Stomach (tissue), 9 donors: ENCODE measurements around the gene BSN. TPM values are rescaled to one million over a fixed set of nuclear protein-coding genes. Genes with fewer than 3 reads are reported as not detected.

ENCODE experiments used
- DNase-seq, 2 donors: peaks; one replicate each; pipeline versions ENCODE4 v3.0.0 to v3.0.0-alpha.2; 2013 to 2019
- H3K27ac ChIP-seq, 5 donors: fragments of 200-600 bp in 4 of 5; sonication (generic) in 4 of 5; one replicate each; pipeline ENCODE4 v1.5.1; 2013 to 2019; ENCODE audit warnings: mild to moderate bottlenecking in 1 of 5, moderate library complexity in 1 of 5
- H3K27me3 ChIP-seq, 3 donors: fragments of 200-600 bp; sonication (generic); one replicate each; pipeline ENCODE4 v1.5.1; 2017 to 2019; ENCODE audit warnings: mixed run types in 1 of 3
- H3K36me3 ChIP-seq, 4 donors: fragments of 200-600 bp; sonication (generic); 1 replicate in 3 of 4; 2 replicates in 1 of 4; pipeline ENCODE4 v1.5.1; 2016 to 2019
- H3K4me1 ChIP-seq, 4 donors: fragments of 200-600 bp; sonication (generic); one replicate each; pipeline ENCODE4 v1.5.1; 2016 to 2019
- H3K4me3 ChIP-seq, 4 donors: fragments of 200-600 bp; sonication (generic) in 3 of 4; one replicate each; pipeline ENCODE4 v1.5.1; 2016 to 2019; ENCODE audit warnings: mild to moderate bottlenecking in 1 of 4
- H3K9me3 ChIP-seq, 4 donors: fragments of 200-600 bp; sonication (generic); one replicate each; pipeline ENCODE4 v1.5.1; 2016 to 2019
- EP300 ChIP-seq: sonication (generic); formaldehyde crosslinking; IDR thresholded peaks from one replicate; pipeline ENCODE4 v1.6.1; 2017; ENCODE audit warnings: antibody characterized with exemption
- POLR2A ChIP-seq, 4 donors: fragments of 450-650 bp; IDR thresholded peaks; one replicate each; pipeline ENCODE4 v1.6.1; 2016; ENCODE audit warnings: antibody characterized with exemption in 4 of 4, control low read depth in 2 of 4, mild to moderate bottlenecking in 1 of 4, moderate library complexity in 1 of 4
- POLR2AphosphoS5 ChIP-seq, 3 donors: sonication (generic); formaldehyde crosslinking; IDR thresholded peaks; one replicate each; pipeline ENCODE4 v1.6.1; 2016; ENCODE audit warnings: antibody characterized with exemption in 3 of 3
- WGBS, 5 donors: extraction: QIAGEN DNeasy Blood & Tissue Kit in 3 of 5; methylation state at CpG; one replicate each; pipeline versions ENCODE4 v1.1.5 to v1.1.7; 2013 to 2018; 5-methylcytosine and 5-hydroxymethylcytosine counted together
- intact Hi-C: fragments of 100-400 bp; cut with DNase I; formaldehyde crosslinking; loops from one replicate; pipeline ENCODE4 v1.15.1; 2023; ENCODE audit warnings: low total_unique reads
- polyA plus RNA-seq, 3 donors: library from polyadenylated mRNA; stranded (reverse); fragments of 200-250 nt; gene quantifications; one replicate each; pipeline ENCODE4 v1.2.3, GENCODE V29; 2013
- total RNA-seq, 5 donors: library from RNA; depleted of rRNA; stranded (reverse); fragments of >200 nt; gene quantifications; one replicate each; pipeline versions ENCODE4 v1.1.0 to v1.2.3, GENCODE V29; 2014 to 2016
- TF ChIP-seq, protein P1 (sequence below), 7 experiments: fragments of 450-650 bp in 4 of 7; fragments of 200-600 bp in 3 of 7; sonication (generic) in 3 of 7; IDR thresholded peaks; one replicate each; pipeline ENCODE4 v1.5.1; 2016 to 2019; ENCODE audit warnings: antibody characterized with exemption in 7 of 7, control low read depth in 2 of 7, mild to moderate bottlenecking in 1 of 7
- donor health status: healthy with polysubstance abuse.
- donor health status: Bipolar disorder and iron deficiency.
- donor health status: healthy.

BSN gene
- total and polyA plus RNA-seq, 8 donors = 0.03 to 4.5 (median 0.77) TPM; not detected in 2

DNA sequence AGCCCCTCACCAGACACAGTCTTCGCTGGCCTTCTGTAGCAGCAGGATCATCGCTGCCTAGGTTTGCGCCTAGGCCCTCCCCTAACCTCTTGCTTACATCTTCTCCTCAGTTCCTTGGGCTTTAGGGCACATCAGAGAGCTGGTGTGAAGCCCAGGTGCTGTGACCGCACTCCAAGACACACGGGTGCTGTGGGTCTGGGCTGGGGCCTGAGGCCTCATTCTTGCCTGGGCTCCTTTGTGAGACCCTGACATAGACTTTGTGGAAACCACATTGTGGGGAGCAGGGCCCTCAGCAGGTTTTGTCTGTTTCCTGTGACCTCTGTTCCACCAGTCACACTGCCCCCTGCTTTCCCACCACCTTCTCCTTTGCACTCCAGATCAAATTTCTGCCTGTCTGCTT, 157.2 kb downstream of the BSN start:
- TF ChIP-seq POLR2AphosphoS5 (IDR thresholded peaks at IDR 0.05) (no peak), POLR2A (IDR thresholded peaks at IDR 0.05) (no peak), EP300 (no peak)
- TF ChIP-seq, protein P1, sequence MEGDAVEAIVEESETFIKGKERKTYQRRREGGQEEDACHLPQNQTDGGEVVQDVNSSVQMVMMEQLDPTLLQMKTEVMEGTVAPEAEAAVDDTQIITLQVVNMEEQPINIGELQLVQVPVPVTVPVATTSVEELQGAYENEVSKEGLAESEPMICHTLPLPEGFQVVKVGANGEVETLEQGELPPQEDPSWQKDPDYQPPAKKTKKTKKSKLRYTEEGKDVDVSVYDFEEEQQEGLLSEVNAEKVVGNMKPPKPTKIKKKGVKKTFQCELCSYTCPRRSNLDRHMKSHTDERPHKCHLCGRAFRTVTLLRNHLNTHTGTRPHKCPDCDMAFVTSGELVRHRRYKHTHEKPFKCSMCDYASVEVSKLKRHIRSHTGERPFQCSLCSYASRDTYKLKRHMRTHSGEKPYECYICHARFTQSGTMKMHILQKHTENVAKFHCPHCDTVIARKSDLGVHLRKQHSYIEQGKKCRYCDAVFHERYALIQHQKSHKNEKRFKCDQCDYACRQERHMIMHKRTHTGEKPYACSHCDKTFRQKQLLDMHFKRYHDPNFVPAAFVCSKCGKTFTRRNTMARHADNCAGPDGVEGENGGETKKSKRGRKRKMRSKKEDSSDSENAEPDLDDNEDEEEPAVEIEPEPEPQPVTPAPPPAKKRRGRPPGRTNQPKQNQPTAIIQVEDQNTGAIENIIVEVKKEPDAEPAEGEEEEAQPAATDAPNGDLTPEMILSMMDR (IDR thresholded peaks at IDR 0.05) = no peak
- Histone ChIP-seq H3K27ac (no peak overlapping the region), H3K9me3 (no peaks in the 10 kb centered on the region), H3K4me3 (no peak overlapping the region), H3K27me3 (no peaks in the 10 kb centered on the region), H3K36me3 (peaks cover 0 to 78% (median 60%) of the 10 kb centered on the region in 4 donors), H3K4me1 (no peaks in the 10 kb centered on the region)
- 86 to 93% (median 92%) methylated on average over 5 of the region's 5 CpGs for WGBS, 5 donors
- peak in 1 of 2 donors; percentile 7 for DNase-seq
- intact Hi-C loops = loop anchor here (10.0 kb wide), 1 partner anchor 123 kb away; no protein-coding TSS in a partner anchor

DNA sequence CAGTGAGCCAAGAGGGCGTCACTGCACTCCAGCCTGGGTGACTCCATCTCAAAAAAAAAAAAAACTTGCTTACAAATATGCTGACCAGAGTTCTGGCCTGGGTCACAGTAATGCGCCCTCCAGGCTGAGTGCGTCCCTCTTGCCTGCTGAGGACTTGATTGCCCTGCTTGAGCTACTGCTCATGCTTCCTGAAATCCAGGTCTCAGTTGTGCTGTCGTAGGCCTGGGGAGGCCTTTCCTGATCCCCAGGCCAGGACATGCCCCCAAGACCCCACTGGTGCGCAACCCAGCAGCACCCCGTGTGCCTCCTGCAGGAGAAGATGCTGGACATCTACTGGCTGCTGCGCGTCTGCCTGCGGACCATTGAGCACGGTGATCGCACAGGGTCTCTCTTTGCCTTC, 157.9 kb downstream of the BSN start:
- peaks cover 0 to 78% (median 57%) of the 10 kb centered on the region in 4 donors for H3K36me3 ChIP-seq
- no peak overlapping the region for H3K4me3 ChIP-seq
- no peaks in the 10 kb centered on the region for H3K9me3 ChIP-seq
- TF ChIP-seq, protein P1 (IDR thresholded peaks at IDR 0.05) = no peak
- TF ChIP-seq EP300 (no peak), POLR2A (IDR thresholded peaks at IDR 0.05) (no peak), POLR2AphosphoS5 (IDR thresholded peaks at IDR 0.05) (no peak)
- intact Hi-C loops = loop anchor here (10.0 kb wide), 1 partner anchor 123 kb away; no protein-coding TSS in a partner anchor
- peak in 1 of 2 donors; percentile 1 for DNase-seq
- H3K4me1 ChIP-seq = no peaks in the 10 kb centered on the region
- H3K27ac ChIP-seq = no peak overlapping the region
- WGBS, 5 donors = 89 to 97% (median 93%) methylated on average over 4 to 11 of the region's 11 CpGs
- H3K27me3 ChIP-seq = no peaks in the 10 kb centered on the region

DNA sequence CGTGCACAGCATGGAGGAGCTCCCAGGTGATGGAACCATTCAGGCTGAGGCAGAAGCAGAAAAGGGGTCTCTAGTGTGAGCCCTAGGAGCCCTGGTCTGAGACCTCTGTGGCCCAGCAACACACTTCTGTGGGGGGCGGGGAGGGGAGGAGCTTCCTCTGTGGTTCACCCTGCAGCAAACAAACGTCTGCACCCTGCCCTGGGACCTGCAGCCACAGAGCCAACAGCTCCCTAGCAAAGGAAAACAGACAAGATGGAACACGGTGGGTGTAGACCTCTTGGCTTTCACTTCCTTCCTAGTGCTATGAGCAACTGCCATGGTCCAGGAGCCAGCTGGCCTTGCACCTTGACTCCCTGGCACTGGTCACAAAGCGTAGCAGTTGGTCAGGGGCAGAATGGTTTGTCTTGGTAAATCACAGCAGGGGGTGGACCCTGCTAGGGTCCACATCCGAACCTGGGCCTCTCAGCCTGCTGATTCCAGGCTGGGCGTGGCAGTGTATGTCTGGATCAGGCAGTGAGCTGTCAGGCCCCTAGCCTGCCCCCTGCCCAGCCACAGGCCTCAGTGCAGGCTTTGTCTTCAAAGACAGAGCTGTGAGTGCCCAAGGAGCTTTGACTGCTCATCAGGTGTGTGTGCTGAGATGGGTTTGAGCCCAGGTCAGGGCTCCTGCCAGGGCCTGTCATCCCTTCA, 158.5 kb downstream of the BSN start:
- Histone ChIP-seq H3K4me3 (no peak overlapping the region), H3K27ac (no peak overlapping the region), H3K36me3 (peaks cover 0 to 75% (median 53%) of the 10 kb centered on the region in 4 donors), H3K27me3 (no peaks in the 10 kb centered on the region), H3K4me1 (peaks cover 0 to 3% (median 0%) of the 10 kb centered on the region in 4 donors), H3K9me3 (no peaks in the 10 kb centered on the region)
- no peak for TF ChIP-seq POLR2AphosphoS5 (IDR thresholded peaks at IDR 0.05)
- TF ChIP-seq EP300 = no peak
- TF ChIP-seq POLR2A (IDR thresholded peaks at IDR 0.05) = no peak
- TF ChIP-seq, protein P1 (IDR thresholded peaks at IDR 0.05) = no peak
- WGBS, 5 donors = 50 to 68% (median 65%) methylated on average over 5 to 7 of the region's 7 CpGs
- DNase-seq = peak in 1 of 2 donors; percentile 21
- intact Hi-C loops = loop anchor here (10.0 kb wide), 1 partner anchor 122 kb away; no protein-coding TSS in a partner anchor

DNA sequence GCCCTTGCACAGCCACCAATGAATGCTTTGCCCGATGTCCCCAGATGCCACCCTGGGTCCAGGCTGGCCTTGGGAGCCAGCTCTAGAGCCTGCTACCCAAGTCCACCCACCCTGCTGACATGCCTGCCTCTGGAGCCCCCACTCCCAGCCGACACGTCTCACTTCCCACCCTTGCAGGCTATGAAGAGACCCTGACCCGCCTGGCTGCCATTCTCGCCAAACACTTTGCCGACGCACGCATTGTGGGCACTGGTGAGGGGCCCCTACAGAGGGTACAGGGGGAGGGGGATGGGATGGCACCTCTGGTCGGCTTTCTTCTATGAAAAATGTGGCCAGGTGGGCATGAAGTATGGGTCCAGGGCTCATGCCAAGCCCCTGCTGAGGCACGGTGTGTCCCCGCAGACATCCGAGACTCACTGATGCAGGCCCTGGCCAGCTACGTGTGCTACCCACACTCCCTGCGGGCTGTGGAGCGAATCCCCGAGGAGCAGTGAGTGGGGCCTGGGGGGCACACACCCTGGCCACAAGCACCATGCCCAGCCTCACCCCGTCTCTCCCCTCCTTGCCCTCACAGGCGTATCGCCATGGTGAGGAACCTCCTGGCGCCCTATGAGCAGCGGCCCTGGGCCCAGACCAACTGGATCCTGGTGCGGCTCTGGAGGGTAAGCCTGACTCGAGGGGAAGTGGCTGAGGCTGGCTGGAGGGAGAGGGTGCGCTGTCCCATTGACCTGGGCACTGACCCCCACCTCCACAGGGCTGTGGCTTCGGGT, 159.2 kb downstream of the BSN start:
- WGBS, 5 donors = 92 to 96% (median 95%) methylated on average over 21 to 25 of the region's 25 CpGs
- intact Hi-C loops = loop anchor here (10.0 kb wide), 1 partner anchor 121 kb away; no protein-coding TSS in a partner anchor
- Histone ChIP-seq H3K36me3 (peaks cover 0 to 68% (median 46%) of the 10 kb centered on the region in 4 donors), H3K27me3 (no peaks in the 10 kb centered on the region), H3K9me3 (no peaks in the 10 kb centered on the region), H3K4me1 (peaks cover 3 to 11% (median 5%) of the 10 kb centered on the region in 4 donors), H3K4me3 (no peak overlapping the region), H3K27ac (no peak overlapping the region)
- DNase-seq = peak in 1 of 2 donors; percentile 5
- TF ChIP-seq, protein P1 (IDR thresholded peaks at IDR 0.05) = no peak
